CD4-positive, alpha-beta T cell (primary cell): Measurements from ENCODE around the gene SAMM50. TPM values are rescaled to one million over a fixed set of nuclear protein-coding genes. Genes with fewer than 3 reads are reported as not detected.

Source experiments
- ATAC-seq: fragments of 200-7000 bp; cut with Tn5 transposase; one replicate; pipeline ENCODE4 v1.10.0; 2022; ENCODE audit warnings: mild to moderate bottlenecking; ENCODE audit not compliant: poor library complexity
- CTCF ChIA-PET: fragments of 350-600 bp; sonication (Branson Sonifier 250); formaldehyde crosslinking; loops from one replicate; lab custom pipeline; 2021; ENCODE audit warnings: antibody characterized with exemption, inconsistent platforms; lab: Charles Lee
- POLR2A ChIA-PET: fragments of 350-600 bp; sonication (Branson Sonifier 250); formaldehyde crosslinking; loops from one replicate; lab custom pipeline; 2021; ENCODE audit warnings: antibody characterized with exemption, inconsistent platforms; lab: Charles Lee
- DNase-seq, 14 experiments: peaks; one replicate each; pipeline ENCODE4 v3.0.0-alpha.2; 2013 to 2020; ENCODE audit warnings: mixed read lengths in 2 of 14
- H3K27ac ChIP-seq, 2 donors: one replicate each; pipeline versions ENCODE4 v1.5.1 to v1.7.0; 2013; ENCODE audit warnings: low read length in 2 of 2, low read depth in 1 of 2, mild to moderate bottlenecking in 1 of 2
- H3K27me3 ChIP-seq, 2 experiments: 1 replicate in 1 of 2; 2 replicates in 1 of 2; pipeline versions ENCODE4 v1.6.1 to v1.7.0; 2013; ENCODE audit warnings: low read length in 2 of 2, control low read depth in 1 of 2, mild to moderate bottlenecking in 1 of 2, moderate library complexity in 1 of 2; ENCODE audit not compliant: insufficient read depth in 2 of 2, control insufficient read depth in 1 of 2
- H3K36me3 ChIP-seq: one replicate; pipeline ENCODE4 v1.6.1; 2013; ENCODE audit warnings: low read length, control low read depth; ENCODE audit not compliant: insufficient read depth
- H3K4me1 ChIP-seq: one replicate; pipeline ENCODE4 v1.6.1; 2013; ENCODE audit warnings: low read length, control low read depth; ENCODE audit not compliant: insufficient read depth
- H3K4me3 ChIP-seq: one replicate; pipeline ENCODE4 v1.5.1; 2013; ENCODE audit warnings: mild to moderate bottlenecking, low read length, moderate library complexity
- H3K9me3 ChIP-seq, 2 experiments: 1 replicate in 1 of 2; 2 replicates in 1 of 2; pipeline versions ENCODE4 v1.6.1 to v1.7.0; 2013; ENCODE audit warnings: low read length in 2 of 2, mild to moderate bottlenecking in 2 of 2, control low read depth in 1 of 2, moderate library complexity in 1 of 2; ENCODE audit not compliant: control insufficient read depth in 1 of 2, insufficient read depth in 1 of 2
- H3K27ac Mint-ChIP-seq: one replicate; pipeline ENCODE4 v1.8.0; 2020; ENCODE audit warnings: mixed read lengths
- H3K27me3 Mint-ChIP-seq: one replicate; pipeline ENCODE4 v1.8.0; 2021; ENCODE audit warnings: mixed read lengths
- H3K36me3 Mint-ChIP-seq: one replicate; pipeline ENCODE4 v1.8.0; 2021; ENCODE audit warnings: low read depth, mixed read lengths
- H3K4me1 Mint-ChIP-seq: one replicate; pipeline ENCODE4 v1.8.0; 2021; ENCODE audit warnings: low read depth, mixed read lengths
- H3K4me3 Mint-ChIP-seq: one replicate; pipeline ENCODE4 v1.8.0; 2020; ENCODE audit warnings: mild to moderate bottlenecking, mixed read lengths
- H3K9me3 Mint-ChIP-seq: one replicate; pipeline ENCODE4 v1.8.0; 2020; ENCODE audit warnings: mixed read lengths
- intact Hi-C, 2 experiments: fragments of 100-400 bp; cut with DNase I in 1 of 2; cut with micrococcal nuclease in 1 of 2; formaldehyde crosslinking; loops; one replicate each; pipeline versions ENCODE4 v1.15.1 to v1.9.0; 2023 to 2025; cut with DNase I, micrococcal nuclease
- total RNA-seq, 174 experiments: library from RNA in 2 of 174; stranded (reverse) in 2 of 174; gene quantifications; one replicate each; pipeline ENCODE4 v1.2.3 and lab custom pipeline; 2021 to 2026
- TF ChIP-seq, protein P1 (sequence below): fragments of 200-600 bp; IDR thresholded peaks from one replicate; pipeline ENCODE4 v1.8.0; 2022; ENCODE audit warnings: antibody characterized with exemption, mild to moderate bottlenecking

The SAMM50 gene
- total RNA-seq, 2 experiments from 2014 or later: 15.2 to 18.0 TPM

DNA sequence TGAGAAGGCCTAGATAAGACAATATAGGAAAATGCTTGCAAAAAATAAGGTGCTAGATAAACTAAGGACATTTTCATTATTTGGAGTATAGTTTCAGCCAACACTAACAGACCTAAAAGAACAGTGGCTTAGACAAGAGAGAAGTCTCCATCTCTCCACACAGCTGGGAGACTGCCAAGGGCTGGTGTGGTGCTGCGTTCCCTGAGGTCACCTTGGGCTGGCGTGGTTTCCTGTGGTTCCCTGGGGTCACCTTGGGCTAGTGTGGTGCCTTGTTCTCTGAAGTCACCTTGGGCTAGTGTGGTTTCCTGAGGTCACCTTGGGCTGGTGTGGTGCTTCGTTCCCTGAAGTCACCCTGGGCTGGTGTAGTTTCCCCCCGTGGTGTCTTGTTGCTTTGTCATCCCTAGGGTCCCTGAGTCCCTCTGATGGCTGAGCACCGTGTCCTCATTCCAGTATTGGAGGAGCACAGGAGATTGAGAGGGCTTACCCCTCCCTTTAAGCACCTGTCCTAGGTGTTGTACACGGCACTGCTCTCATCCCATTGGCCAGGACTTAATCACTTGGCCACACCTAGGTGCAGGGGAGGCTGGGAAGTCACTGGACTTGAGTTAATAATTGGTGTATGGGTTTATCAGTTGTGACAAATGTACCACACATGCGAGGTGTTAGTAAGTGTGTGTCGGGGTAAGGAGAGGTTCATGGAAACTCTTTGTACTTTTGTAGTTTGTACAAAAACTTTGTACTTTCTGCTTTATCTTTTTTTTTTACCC is 14.9 kb downstream of the SAMM50 start:
- ATAC-seq (no peak), DNase-seq (no peak)
- ChIA-PET CTCF (no interaction called here), POLR2A (no interaction called here)
- Histone ChIP-seq H3K9me3 (no peaks in the 10 kb centered on the region), H3K36me3 (peaks cover 79% of the 10 kb centered on the region), H3K27me3 (no peaks in the 10 kb centered on the region), H3K27ac (no peak overlapping the region), H3K4me3 (no peak overlapping the region), H3K4me1 (no peaks in the 10 kb centered on the region)
- no peaks in the 10 kb centered on the region for H3K27me3 Mint-ChIP-seq
- no peaks in the 10 kb centered on the region for H3K4me1 Mint-ChIP-seq
- H3K9me3 Mint-ChIP-seq: no peaks in the 10 kb centered on the region
- no peak overlapping the region for H3K27ac Mint-ChIP-seq
- TF ChIP-seq, protein P1, sequence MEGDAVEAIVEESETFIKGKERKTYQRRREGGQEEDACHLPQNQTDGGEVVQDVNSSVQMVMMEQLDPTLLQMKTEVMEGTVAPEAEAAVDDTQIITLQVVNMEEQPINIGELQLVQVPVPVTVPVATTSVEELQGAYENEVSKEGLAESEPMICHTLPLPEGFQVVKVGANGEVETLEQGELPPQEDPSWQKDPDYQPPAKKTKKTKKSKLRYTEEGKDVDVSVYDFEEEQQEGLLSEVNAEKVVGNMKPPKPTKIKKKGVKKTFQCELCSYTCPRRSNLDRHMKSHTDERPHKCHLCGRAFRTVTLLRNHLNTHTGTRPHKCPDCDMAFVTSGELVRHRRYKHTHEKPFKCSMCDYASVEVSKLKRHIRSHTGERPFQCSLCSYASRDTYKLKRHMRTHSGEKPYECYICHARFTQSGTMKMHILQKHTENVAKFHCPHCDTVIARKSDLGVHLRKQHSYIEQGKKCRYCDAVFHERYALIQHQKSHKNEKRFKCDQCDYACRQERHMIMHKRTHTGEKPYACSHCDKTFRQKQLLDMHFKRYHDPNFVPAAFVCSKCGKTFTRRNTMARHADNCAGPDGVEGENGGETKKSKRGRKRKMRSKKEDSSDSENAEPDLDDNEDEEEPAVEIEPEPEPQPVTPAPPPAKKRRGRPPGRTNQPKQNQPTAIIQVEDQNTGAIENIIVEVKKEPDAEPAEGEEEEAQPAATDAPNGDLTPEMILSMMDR: no peak
- peaks cover 95% of the 10 kb centered on the region for H3K36me3 Mint-ChIP-seq
- H3K4me3 Mint-ChIP-seq: no peak overlapping the region
- intact Hi-C loops: no loop called here

DNA sequence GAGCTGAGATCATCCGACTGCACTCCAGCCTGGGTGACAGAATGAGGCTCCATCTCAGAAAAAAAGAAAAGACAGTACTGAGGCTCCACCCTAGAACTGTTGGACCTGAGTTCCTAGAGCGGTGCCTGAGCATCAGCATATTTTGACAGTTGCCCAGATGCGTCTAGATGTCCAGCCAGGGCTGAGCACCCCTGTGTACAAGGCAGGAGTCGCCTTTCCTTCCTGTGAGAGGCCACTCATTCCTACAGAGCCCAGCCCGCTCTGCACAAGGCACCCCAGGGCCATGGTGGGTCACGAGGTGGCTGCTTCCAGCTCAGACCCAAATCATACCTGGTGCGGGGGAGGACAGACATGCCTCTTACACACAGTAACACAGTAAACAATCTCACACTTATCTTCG is 15.9 kb downstream of the SAMM50 start:
- H3K27me3 ChIP-seq: no peaks in the 10 kb centered on the region
- H3K4me1 ChIP-seq: no peaks in the 10 kb centered on the region
- H3K27ac Mint-ChIP-seq: no peak overlapping the region
- POLR2A ChIA-PET: no interaction called here
- H3K9me3 ChIP-seq: no peaks in the 10 kb centered on the region
- H3K9me3 Mint-ChIP-seq: no peaks in the 10 kb centered on the region
- no peaks in the 10 kb centered on the region for H3K27me3 Mint-ChIP-seq
- H3K27ac ChIP-seq: no peak overlapping the region
- TF ChIP-seq, protein P1: no peak
- CTCF ChIA-PET: no interaction called here
- no peaks in the 10 kb centered on the region for H3K4me1 Mint-ChIP-seq
- H3K4me3 Mint-ChIP-seq: no peak overlapping the region
- peaks cover 95% of the 10 kb centered on the region for H3K36me3 Mint-ChIP-seq
- H3K36me3 ChIP-seq: peaks cover 80% of the 10 kb centered on the region
- no peak for ATAC-seq
- no peak overlapping the region for H3K4me3 ChIP-seq
- intact Hi-C loops: no loop called here
- DNase-seq: no peak

DNA sequence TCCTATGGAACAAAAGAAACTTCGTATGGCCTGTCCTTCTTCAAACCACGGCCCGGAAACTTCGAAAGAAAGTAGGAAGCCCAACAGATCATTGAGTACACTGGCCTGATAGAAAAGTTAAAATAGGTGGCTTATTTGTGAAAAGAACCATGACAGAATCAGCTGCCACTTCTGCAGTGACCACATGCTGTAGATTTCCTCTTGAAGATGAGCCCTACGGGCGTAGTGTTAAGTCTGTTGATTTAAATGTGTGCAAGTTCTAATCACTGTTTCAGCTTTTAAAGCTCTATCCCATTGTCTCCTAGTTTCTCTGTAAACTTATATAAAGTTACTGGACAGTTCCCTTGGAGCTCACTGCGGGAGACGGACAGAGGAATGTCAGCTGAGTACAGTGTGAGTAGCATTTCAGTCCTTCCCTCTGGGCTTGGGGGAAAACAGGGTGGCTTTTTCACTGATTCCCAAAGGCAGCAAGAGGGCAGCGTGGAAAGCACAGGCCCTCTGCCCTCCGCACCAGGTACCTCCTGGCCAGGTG is 17.8 kb downstream of the SAMM50 start:
- no peaks in the 10 kb centered on the region for H3K27me3 Mint-ChIP-seq
- H3K27me3 ChIP-seq: no peaks in the 10 kb centered on the region
- H3K4me3 Mint-ChIP-seq: no peak overlapping the region
- no peak overlapping the region for H3K27ac Mint-ChIP-seq
- ATAC-seq (no peak), DNase-seq (no peak)
- no peaks in the 10 kb centered on the region for H3K9me3 Mint-ChIP-seq
- H3K36me3 Mint-ChIP-seq: peaks cover 96% of the 10 kb centered on the region
- H3K27ac ChIP-seq: no peak overlapping the region
- H3K36me3 ChIP-seq: peaks cover 86% of the 10 kb centered on the region
- intact Hi-C loops: no loop called here
- no peak overlapping the region for H3K4me3 ChIP-seq
- no peaks in the 10 kb centered on the region for H3K4me1 ChIP-seq
- TF ChIP-seq, protein P1: no peak
- ChIA-PET POLR2A (no interaction called here), CTCF (no interaction called here)
- no peaks in the 10 kb centered on the region for H3K4me1 Mint-ChIP-seq
- H3K9me3 ChIP-seq: no peaks in the 10 kb centered on the region
